Thoracic aorta (tissue), 2 donors: ENCODE results near the gene GRM8. TPM values are rescaled to one million over a fixed set of nuclear protein-coding genes. Genes with fewer than 3 reads are reported as not detected.
"Not testable (repeated sequence)": the region's sequence is repeated elsewhere in the genome, so short reads cannot be mapped to it uniquely, and the experiment has no call there.

ENCODE experiments used
- ATAC-seq: fragments of 150-250 bp; one replicate; pipeline ENCODE4 v1.8.0; 2017; ENCODE audit warnings: low read depth; ENCODE audit not compliant: insufficient number of reproducible peaks, low FRiP score
- DNase-seq: peaks from one replicate; pipeline ENCODE4 v3.0.0-alpha.2; 2020; ENCODE audit warnings: low spot score
- H3K27ac ChIP-seq, 2 donors: fragments of 200-600 bp; sonication (generic); 1 replicate in 1 of 2; 2 replicates in 1 of 2; pipeline ENCODE4 v1.5.1; 2016; ENCODE audit warnings: mild to moderate bottlenecking in 2 of 2, moderate library complexity in 2 of 2
- H3K27me3 ChIP-seq: fragments of 200-600 bp; sonication (generic); replicated peaks from 2 replicates; pipeline ENCODE4 v1.6.0; 2016; ENCODE audit warnings: mild to moderate bottlenecking; ENCODE audit not compliant: insufficient read depth
- H3K36me3 ChIP-seq: fragments of 200-600 bp; sonication (generic); one replicate; pipeline ENCODE4 v1.5.1; 2016
- H3K4me1 ChIP-seq, 2 donors: fragments of 200-600 bp; sonication (generic); 1 replicate in 1 of 2; 2 replicates in 1 of 2; pipeline versions ENCODE4 v1.5.1 to v1.6.0; 2016; ENCODE audit warnings: low read depth in 2 of 2, mild to moderate bottlenecking in 1 of 2; ENCODE audit not compliant: control insufficient read depth in 1 of 2
- H3K4me3 ChIP-seq: fragments of 200-600 bp; sonication (generic); 2 replicates; pipeline ENCODE4 v1.5.1; 2016; ENCODE audit warnings: mild to moderate bottlenecking
- H3K9me3 ChIP-seq: fragments of 200-600 bp; sonication (generic); 2 replicates; pipeline ENCODE4 v1.5.1; 2016
- CTCF ChIP-seq: fragments of 200-600 bp; sonication (generic); IDR thresholded peaks from one replicate; pipeline ENCODE4 v1.5.1; 2019; ENCODE audit warnings: antibody characterized with exemption
- total RNA-seq, 2 donors: library from RNA; depleted of rRNA; stranded (reverse); fragments of >200 nt; gene quantifications; one replicate each; pipeline versions ENCODE4 v1.1.0 to v1.2.3, GENCODE V29; 2016

Gene GRM8
- total RNA-seq, 2 donors from 2014 or later: not detected

GRCh38 chr7:126686474-126686873 is 566.3 kb downstream of the GRM8 start:
- Histone ChIP-seq H3K36me3 (no peaks in the 10 kb centered on the region), H3K4me3 (no peak overlapping the region), H3K27me3 (no peaks in the 10 kb centered on the region), H3K27ac (no peak overlapping the region), H3K4me1 (no peaks in the 10 kb centered on the region), H3K9me3 (no peaks in the 10 kb centered on the region)
- DNase-seq (no peak), ATAC-seq (no peak)
- no peak for TF ChIP-seq CTCF

DNA sequence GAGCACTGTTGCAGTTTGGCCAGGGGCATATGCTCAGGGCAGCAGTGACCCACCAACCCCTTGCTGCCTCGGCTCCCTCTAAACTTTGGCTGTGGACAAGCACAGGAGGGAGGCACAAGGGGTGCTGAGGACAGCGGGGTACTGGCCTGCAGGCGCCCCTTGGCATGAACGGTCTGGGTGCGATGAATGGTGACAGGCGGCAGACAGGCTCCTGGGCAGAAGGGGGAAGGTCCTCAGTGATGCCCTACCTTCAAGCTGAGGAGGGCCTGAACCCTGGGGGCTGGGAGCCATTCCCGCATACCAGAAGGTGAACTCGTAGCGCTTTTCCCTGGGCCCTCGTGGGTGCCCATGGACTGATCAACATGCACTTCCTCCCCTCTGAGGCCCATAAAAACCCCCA is 567.1 kb downstream of the GRM8 start:
- DNase-seq (no peak), ATAC-seq (no peak)
- no peaks in the 10 kb centered on the region for H3K36me3 ChIP-seq
- no peaks in the 10 kb centered on the region for H3K9me3 ChIP-seq
- no peak overlapping the region for H3K27ac ChIP-seq
- no peaks in the 10 kb centered on the region for H3K4me1 ChIP-seq
- no peak overlapping the region for H3K4me3 ChIP-seq
- no peaks in the 10 kb centered on the region for H3K27me3 ChIP-seq
- no peak for TF ChIP-seq CTCF

DNA sequence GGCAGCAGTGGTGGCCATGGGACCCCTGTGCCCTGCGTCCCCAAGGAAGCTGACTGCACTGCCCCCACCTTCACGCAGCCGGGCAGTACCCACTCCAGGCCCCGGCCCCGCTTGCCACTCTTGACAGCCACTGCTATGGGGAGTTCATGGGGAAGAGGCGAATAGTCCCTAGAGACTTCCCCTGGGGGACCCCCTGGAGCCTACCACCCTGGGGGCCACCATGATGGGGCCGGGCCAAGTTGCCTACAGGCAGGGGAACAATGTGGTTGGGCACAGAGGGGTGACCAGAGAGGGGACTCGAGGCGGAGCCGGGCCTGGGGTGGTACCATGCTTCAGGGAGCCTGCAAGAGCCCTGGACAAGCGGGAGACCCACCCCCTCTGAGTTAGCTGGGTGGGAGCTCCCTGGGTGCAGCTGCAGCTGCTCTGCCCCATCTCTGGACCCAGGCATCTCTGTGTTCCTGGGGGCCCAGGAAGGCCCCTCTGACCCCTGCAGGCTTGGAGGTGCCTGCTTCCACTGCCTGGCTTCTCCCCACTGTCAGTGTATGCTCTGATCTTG is 567.6 kb downstream of the GRM8 start:
- Histone ChIP-seq H3K27me3 (no peaks in the 10 kb centered on the region), H3K4me3 (no peak overlapping the region), H3K36me3 (no peaks in the 10 kb centered on the region), H3K9me3 (no peaks in the 10 kb centered on the region), H3K27ac (no peak overlapping the region), H3K4me1 (no peaks in the 10 kb centered on the region)
- TF ChIP-seq CTCF: no peak
- ATAC-seq (no peak), DNase-seq (no peak)

DNA sequence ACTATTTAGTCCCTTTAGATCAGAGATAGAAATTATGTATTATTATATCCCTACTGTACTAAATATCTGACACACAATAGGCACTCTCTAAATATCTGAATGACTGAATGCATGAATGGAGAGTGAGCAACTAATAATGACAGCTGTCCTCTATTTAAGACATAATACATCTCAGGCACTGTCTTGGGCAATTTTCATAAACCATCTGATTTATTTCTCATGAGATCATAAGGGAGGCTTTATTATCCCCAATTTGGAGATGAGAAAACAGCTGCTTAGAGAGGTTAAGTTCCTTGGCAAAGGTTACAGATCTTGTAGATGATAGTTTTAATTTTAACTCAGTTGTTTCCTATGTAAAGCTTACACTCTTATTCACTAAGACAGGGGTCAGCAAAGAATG is 570.6 kb downstream of the GRM8 start:
- Histone ChIP-seq H3K27me3 (no peaks in the 10 kb centered on the region), H3K4me3 (no peak overlapping the region), H3K4me1 (no peaks in the 10 kb centered on the region), H3K36me3 (no peaks in the 10 kb centered on the region), H3K9me3 (no peaks in the 10 kb centered on the region), H3K27ac (no peak overlapping the region)
- DNase-seq: no peak
- no peak for TF ChIP-seq CTCF
- ATAC-seq: no peak

- not testable (repeated sequence) for ATAC-seq, H3K27ac ChIP-seq, H3K4me1 ChIP-seq
These were observed 584.0 kb downstream of the GRM8 start for GRCh38 chr7:126668762-126669161.

GRCh38 chr7:126668367-126668752 is 584.4 kb downstream of the GRM8 start:
- H3K27ac ChIP-seq: no peak overlapping the region
- DNase-seq (no peak), ATAC-seq (no peak)
- no peaks in the 10 kb centered on the region for H3K27me3 ChIP-seq
- no peaks in the 10 kb centered on the region for H3K4me1 ChIP-seq
- H3K36me3 ChIP-seq: no peaks in the 10 kb centered on the region
- no peaks in the 10 kb centered on the region for H3K9me3 ChIP-seq
- H3K4me3 ChIP-seq: no peak overlapping the region
- TF ChIP-seq CTCF: no peak

More at GRCh38 chr7:126668762-126669161, 584.0 kb downstream of the GRM8 start:
- H3K9me3 ChIP-seq, H3K36me3 ChIP-seq, DNase-seq, H3K4me3 ChIP-seq, H3K27me3 ChIP-seq: not testable (repeated sequence)
